Choroid plexus epithelial cell (primary cell): ENCODE measurements around the gene CTIF.
A peak's percentile ranks its signal among the peaks of the same experiment; 100 is the strongest.

Experiments used
- DNase-seq: peaks from one replicate; pipeline ENCODE4 v3.0.0-alpha.2; 2010; ENCODE audit warnings: low read depth
- H3K4me3 ChIP-seq: 2 replicates; pipeline ENCODE4 v1.5.1; 2011; ENCODE audit warnings: low read depth, mild to moderate bottlenecking, control low read depth, low read length, moderate library complexity
- CTCF ChIP-seq: conservative IDR thresholded peaks from 2 replicates; pipeline ENCODE4 v1.5.1; 2011; ENCODE audit warnings: low read depth, mild to moderate bottlenecking, control low read depth, inconsistent platforms, low read length, moderate library complexity

CTIF gene

GRCh38 chr18:48671561-48671945 is 132.7 kb downstream of the CTIF start:
- no peak for DNase-seq
- H3K4me3 ChIP-seq = no peak overlapping the region
- no peak for TF ChIP-seq CTCF

- DNase-seq = no peak
- no peak overlapping the region for H3K4me3 ChIP-seq
- no peak for TF ChIP-seq CTCF
Measured at GRCh38 chr18:48672671-48673340, 134.0 kb downstream of the CTIF start.

- no peak for DNase-seq
- TF ChIP-seq CTCF = no peak
- no peak overlapping the region for H3K4me3 ChIP-seq
Measured at GRCh38 chr18:48673456-48673852, 134.6 kb downstream of the CTIF start.

GRCh38 chr18:48673853-48674721 is 135.3 kb downstream of the CTIF start:
- H3K4me3 ChIP-seq = no peak overlapping the region
- peak; percentile 7 for TF ChIP-seq CTCF
- DNase-seq = peak; percentile 55

GRCh38 chr18:48674758-48675351 is 136.0 kb downstream of the CTIF start:
- DNase-seq = no peak
- no peak overlapping the region for H3K4me3 ChIP-seq
- no peak for TF ChIP-seq CTCF

- DNase-seq = peak; percentile 93
- no peak overlapping the region for H3K4me3 ChIP-seq
- TF ChIP-seq CTCF = peak; percentile 93
Measured at GRCh38 chr18:48675352-48675761, 136.5 kb downstream of the CTIF start.
